CD4-positive, alpha-beta T cell treated with Interleukin-10 for 1 hour (primary cell): Measurements from ENCODE around the gene TARBP1.
"Not testable (repeated sequence)": the region's sequence is repeated elsewhere in the genome, so short reads cannot be mapped to it uniquely, and the experiment has no call there.

Experiments
- DNase-seq: peaks from one replicate; pipeline ENCODE4 v3.0.0-alpha.2; 2020

The TARBP1 gene

DNA sequence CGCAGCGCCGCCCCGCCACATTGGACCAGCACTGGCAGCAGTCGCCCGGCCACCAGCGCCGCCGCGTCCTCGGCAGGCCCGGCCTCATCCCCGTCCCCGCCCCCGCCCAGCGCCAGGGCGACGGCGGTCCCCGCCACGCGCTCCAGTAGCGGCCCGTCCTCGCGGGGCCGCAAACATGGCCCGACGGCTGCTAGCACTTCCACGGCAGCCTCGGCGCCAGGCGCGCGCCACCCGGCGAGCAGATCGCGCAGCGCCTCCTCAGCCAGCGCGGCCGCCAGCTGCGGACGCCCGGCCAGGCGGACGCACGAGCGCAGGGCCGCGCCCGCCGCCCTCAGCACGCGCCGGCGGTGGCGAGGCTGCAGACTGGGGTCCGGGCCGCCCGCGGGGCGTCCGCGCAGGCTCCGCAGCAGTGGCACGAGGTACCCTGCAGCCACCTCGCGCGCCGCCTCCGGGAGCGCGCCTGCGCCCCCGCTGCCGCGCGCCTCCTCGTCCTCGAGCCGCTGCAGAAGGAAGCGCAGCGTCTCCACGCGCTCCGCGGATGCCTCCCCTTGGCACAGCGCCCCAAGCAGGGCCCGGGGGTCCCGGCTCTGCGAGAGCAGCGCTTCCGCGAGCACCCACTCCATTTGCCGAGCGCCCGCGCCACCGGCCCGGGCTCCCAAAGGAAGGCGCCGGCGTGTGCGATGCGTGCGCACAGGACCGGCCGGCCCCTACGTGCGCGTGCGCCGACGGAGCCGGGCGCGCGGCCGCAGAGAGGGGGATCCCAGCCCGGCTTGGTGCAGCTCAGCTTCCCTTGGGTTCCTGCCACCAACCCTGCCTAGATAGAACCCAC lies at the start of gene TARBP1:
Gene TARBP1 (minus strand): TSS at position 699 of the 829 bp plus-strand sequence. CDS start 76 bp downstream, at position 623.
- peak; percentile 75 for DNase-seq

GRCh38 chr1:234528074-234528865 lies 49.3 kb upstream of the TARBP1 start:
- DNase-seq, result no peak

DNA sequence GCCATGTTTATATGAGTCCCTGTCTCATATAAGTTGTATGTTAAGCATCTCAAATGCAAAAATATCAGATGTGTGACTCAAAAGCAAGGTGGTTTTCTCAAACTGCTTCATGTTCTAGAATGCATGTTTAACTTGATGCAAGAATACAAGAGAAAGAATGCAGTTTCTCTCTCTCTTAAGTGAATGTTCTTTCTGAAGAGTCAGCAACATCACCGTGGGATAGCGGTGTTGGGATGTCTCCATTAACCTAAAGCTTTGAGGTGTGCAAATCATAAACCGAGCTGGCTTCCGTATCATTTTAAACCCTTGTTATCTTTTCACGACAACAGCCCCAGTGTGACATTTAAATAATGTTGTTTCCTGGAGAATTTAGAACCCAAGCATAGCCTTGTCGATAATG lies 48.4 kb upstream of the TARBP1 start:
- DNase-seq, result no peak

DNA sequence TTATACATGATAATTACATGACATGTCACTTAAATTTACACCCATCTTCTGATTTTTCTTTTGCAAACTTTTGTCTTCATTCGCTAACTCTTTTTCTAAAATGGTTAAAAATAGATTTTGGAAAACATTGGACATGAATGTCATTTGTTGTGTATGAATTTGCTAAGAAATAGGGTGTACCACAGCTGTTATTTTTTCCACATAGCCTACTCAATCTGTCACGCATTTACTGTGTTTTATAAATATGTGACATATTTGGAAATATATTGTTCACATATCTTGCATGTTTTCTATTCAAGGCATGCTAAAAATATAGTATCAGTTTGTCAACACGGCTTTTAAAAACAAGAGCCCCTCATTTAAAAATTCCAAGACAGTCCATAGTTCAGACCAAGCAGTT lies 47.9 kb upstream of the TARBP1 start:
- no peak for DNase-seq

- no peak for DNase-seq
Observed at GRCh38 chr1:234525099-234525799, 46.3 kb upstream of the TARBP1 start.

- DNase-seq, result no peak
Observed at GRCh38 chr1:234521836-234522235, 42.9 kb upstream of the TARBP1 start.

DNA sequence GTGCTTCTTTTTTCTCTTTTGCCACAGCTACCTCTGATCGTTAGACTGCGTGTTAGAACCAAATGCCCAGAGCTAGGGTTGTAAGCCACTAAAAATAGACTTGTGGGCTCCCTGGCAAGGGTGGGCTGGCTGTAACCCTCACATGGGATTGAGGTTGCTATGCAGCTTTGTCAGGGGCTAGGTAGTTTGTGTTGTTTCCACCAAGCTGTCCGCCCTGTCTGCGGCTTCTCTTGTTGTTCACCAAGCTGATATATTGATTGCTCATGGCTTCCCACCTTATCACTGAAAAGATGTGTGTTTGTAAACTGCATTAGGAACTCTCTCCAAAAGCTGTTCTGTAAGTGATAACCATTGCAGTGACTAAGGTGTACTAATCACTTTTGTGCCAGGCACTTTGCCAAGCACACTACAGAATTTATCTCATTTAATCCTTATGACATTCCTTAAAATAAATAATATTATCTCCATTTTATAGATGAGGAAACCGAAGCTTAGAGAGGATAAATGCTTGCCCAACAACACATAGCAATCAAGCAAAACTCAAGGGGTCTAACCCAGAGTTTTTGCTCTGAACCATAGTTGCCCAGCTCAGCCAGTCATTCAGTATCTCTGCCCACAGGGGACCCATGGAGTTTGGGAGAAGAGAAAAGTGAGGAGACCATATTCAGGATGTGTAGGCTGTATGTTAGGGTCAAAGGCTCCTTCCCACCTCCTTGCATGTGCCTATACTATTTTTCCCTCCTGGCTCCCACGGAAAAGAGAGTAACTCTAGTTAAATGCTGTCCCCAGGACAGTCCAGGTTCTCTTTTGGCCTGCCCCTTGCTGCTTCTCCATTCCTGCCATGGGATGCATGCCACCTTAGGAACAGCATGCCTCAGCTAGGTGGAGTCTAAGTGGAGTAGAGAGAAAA lies 42.2 kb upstream of the TARBP1 start:
- no peak for DNase-seq

DNA sequence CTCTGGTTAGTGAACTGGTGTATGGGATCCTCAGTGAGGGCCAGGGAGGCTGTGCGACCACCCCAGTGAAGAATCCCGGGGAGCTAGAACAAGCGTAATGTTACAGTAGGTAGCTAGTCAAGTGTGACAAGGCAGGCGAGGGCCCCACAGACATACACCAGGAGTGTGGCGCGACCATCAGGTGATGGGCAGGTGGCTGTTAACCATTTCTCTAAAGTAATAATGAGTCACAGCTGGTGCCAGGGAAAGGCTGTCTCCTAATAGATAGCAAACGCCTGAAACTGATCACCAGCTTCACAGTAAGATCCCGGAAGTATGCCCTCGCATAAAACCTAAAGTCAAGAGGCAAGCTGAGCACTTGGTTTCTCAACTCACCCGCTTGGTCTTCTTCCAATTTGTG lies 40.5 kb upstream of the TARBP1 start:
- DNase-seq, result no peak

DNA sequence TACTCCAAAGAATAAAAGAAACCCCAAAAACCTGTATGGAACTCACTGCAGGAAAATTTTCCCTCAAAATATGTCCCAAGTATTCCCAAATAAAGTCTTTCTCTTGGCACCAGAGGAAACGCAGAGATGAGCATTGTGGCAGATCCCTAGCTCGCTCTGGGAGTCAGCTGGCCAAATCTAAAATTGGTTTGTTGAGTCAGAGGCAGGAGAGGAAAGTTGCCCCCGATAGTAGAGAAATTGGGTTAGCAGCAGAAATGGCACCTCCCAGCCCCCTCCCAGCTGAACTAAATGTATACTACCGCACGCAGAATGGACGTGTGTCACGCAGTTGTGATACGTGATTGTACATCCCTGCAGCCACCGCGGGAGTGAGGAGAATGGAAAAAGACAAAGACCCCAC lies 39.9 kb upstream of the TARBP1 start:
- DNase-seq, result no peak

- DNase-seq, result not testable (repeated sequence)
Observed at GRCh38 chr1:234518086-234518485, 39.1 kb upstream of the TARBP1 start.

- no peak for DNase-seq
Observed at GRCh38 chr1:234517110-234517802, 38.3 kb upstream of the TARBP1 start.

- no peak for DNase-seq
Observed at GRCh38 chr1:234515821-234516241, 36.9 kb upstream of the TARBP1 start.

DNA sequence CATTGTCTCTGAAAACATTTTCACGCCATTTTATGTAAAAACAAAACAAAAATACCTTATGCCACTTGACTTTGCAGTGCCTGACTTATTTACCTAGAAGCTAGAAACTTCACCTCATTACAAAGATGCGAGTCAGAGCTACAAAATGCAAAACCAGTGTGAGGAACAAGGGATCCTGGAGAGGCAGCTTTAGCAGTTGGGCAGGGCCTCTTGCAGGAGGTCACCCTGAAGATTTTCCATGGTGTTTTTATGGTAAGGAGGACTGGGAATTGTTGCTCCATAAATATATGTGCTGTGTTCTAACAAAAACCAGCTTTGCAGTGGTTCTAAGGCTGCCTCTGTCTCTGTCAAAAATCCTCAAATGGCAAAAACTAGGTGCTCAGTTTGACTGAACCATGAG lies 36.4 kb upstream of the TARBP1 start:
- DNase-seq, result no peak

GRCh38 chr1:234512451-234512861 lies 33.5 kb upstream of the TARBP1 start:
- no peak for DNase-seq

- DNase-seq, result no peak
Observed at GRCh38 chr1:234509457-234510328, 30.7 kb upstream of the TARBP1 start.

- no peak for DNase-seq
Observed at GRCh38 chr1:234507626-234508387, 28.8 kb upstream of the TARBP1 start.

GRCh38 chr1:234507089-234507488 lies 28.1 kb upstream of the TARBP1 start:
- no peak for DNase-seq

DNA sequence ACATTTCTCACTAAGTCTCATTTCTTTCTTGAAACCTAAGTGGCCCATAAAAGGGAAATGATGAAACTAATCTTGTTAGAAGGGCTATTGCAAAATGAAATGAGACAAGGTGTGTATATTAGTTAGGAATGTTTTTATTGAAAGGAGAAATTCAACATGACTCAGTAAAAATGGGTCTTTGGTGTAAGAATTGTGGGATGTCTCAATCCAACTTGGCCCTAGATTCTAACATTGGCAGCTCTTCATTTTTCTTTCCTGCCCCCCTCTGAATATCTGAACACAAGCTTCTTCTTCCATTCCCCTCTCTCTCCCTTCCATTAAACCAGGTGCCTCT lies 26.8 kb upstream of the TARBP1 start:
- DNase-seq, result no peak

DNA sequence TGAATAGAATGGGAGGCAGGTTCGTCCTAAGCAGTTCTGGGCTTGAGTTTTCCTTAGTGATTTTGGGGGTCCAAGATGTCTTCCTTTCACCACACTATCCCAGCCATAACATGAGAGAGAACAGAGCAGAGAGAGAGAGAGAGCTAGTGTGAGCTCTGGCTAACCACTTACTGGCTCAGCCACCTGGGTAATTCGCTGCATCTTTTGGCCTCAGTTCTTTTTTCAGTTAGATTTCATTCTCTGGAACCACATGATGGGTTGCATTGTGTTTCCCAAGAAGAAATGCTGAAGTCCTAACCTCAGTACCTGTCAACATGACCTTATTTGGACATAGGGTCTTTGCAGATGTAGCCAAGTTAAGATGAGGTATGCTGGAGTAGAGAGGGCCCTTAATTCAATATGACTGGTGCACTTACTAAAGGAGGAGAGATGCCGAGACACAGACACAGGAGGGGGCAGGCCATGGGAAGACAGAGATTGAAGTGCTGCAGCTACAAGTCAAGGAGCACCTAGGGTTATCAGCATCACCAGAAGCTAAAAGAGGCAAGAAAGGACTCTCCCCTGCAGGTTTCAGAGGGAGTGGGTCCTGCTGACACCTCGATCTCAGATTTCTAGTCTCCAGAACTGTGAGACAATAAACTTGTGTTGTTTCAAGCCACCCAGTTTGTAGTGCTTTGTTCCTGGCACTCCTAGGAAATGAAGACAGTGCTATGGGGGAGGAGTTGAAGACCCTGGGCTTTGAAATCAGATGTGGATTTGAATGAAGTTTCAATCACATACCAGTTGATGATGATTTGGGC lies 26.2 kb upstream of the TARBP1 start:
- no peak for DNase-seq
